Left ventricle myocardium superior (tissue), 1 donor: ENCODE measurements around the gene PEAK1. TPM values are rescaled to one million over a fixed set of nuclear protein-coding genes. Genes with fewer than 3 reads are reported as not detected.
A peak's percentile ranks its signal among the peaks of the same experiment; 100 is the strongest.

Experiments
- ATAC-seq: fragments of 200-7000 bp; cut with Tn5 transposase; one replicate; pipeline ENCODE4 v1.9.1; 2020; ENCODE audit warnings: mild to moderate bottlenecking, moderate library complexity
- DNase-seq: peaks from one replicate; pipeline ENCODE4 v3.0.0-alpha.2; 2020
- intact Hi-C: fragments of 100-400 bp; cut with micrococcal nuclease; formaldehyde crosslinking; loops from one replicate; pipeline ENCODE4 v1.11.0; 2022
- total RNA-seq: library from RNA; stranded (reverse); fragmentation: NEBNext Ultra II Directional; extraction: Animal tissue kit (Norgen Biotek cat#: 25700); gene quantifications from one replicate; pipeline ENCODE4 v1.2.1, GENCODE V29; 2021
- donor health status: DM: no; HTN: yes; CAD: no; lungs with severe emphysema.

PEAK1 gene
- total RNA-seq, 1 donor from 2014 or later: 67.4 TPM

DNA sequence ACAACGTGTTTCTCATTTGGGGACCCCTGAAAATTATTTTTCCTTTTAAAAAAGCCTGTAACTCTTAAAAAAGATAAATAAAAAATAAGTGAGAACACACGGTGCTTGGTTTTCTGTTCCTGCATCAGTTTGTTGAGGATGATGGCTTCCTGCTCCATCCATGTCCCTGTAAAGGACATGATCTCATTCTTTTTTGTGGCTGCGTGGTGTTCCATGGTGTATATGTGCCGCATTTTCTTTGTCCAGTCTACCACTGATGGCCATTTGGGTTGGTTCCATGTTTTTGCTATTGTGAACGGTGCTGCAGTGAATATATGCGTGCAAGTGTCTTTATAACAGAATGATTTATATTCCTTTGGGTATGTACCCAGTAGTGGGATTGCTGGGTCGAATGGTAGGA, 351.3 kb downstream of the PEAK1 start:
- intact Hi-C loops: no loop called here
- ATAC-seq (no peak), DNase-seq (no peak)

DNA sequence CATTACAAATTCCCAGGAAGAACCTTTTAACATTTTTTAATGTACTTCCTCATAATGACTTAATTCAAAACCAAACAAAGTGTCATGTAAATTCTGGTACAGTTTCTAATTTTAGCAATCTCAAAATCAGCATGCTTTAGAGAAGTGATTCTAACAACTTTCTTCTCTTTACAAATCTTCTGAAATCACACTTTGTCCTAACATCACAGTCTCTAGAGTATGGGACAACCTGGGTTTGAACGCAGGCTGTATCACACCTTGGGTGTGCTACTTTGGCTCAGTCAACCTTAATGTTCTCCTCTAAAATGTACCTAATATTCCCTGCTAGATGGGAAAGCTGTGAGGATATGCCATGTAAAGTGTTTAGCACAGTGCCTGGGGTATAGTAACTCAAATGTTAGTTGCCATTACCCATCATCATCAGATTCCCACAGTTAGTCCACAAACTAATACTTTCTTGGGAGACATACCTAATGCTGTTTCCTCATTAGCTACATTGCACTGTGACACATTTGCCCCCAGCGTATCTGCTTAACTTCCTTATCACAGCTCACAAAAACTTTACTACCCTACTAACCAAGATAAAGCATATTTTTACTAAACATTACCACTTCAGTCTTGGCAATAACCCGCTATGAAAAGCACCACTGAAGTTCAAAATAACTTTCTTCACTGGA, 352.1 kb downstream of the PEAK1 start:
- no peak for DNase-seq
- intact Hi-C loops: no loop called here
- ATAC-seq: no peak

DNA sequence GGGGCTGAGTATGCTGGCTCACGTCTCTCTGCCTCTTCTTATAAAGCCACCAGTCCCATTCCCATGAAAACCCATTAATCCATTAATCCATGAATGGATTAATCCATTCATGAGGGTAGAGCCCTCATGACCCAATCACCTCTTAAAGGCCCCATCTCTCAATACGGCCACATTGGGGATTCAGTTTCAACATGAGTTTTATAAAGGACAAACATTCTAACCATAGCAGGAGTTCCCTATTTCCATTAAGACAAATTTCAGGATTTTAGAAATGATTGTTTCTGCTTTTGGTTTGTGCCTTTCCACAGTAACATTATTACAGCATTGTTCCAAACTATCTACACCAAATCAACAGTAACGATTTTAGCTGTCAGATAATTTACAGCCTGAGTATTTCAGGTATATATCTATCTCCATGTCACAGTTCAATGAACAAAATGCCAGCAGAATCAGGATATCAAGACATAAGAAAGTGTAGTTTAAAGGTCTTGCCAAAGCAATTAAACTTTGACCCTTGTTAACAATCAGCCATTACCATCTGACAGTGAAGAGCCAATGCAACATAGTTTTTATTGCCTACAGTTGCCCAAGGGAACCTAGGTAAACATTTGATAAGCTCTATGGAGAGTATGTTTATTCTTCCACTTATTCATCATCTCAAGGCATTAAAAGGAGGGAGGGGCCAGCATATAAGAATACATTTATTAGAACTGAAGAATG, 352.8 kb downstream of the PEAK1 start:
- intact Hi-C loops: no loop called here
- no peak for ATAC-seq
- DNase-seq: no peak

DNA sequence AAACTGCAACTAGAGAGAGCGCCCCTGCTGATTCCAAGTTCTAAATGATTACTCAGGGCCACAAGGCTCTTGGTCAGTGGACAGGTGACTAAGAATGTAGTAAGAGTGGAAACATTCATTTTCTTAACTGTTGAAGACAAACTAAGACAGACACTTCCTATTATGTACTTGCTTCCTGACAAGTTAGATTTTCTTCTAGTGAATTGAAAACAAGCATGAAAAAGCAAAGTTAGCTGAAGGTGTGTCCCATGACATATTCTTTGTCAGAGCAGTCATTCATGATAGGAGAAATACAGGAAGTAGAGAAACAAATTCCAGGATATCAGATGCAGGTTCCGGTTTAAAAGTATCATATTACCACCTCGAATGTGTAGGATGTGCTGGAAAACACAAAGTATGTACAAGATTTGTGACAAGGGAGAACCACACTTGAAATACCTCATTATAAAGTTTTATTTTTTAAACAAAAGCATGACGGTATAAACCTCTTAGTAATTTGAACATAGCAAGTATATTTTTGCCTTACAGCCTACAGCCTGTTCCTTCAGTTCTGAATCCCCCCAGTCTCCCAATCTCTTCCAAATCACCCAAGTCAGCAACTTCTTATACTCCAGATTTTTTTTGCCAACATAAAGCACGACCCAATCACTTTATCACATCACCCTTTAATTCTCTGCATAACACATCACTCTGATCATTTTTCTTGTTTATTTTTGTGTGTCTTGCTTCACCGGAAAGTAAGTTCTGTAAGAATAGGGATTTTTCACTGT, 355.2 kb downstream of the PEAK1 start:
- ATAC-seq (no peak), DNase-seq (no peak)
- intact Hi-C loops: no loop called here

DNA sequence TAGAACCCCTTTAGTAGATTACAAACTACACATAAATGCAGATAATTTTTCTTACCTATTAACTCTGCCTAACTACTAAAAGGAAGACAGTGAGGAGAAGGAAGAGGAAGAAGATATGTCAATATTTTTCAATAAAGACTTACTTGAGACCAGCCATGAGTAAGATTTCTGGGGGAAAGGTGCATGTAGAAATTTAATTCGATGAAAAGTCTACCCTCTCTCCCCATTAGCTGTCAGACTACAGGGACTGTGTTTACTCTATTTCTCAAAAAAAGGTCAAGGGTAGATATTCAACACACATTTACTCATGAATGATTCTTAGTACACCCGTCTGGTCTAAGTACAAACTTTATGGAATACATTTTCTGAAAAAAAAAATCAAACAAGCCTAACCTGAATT, 355.8 kb downstream of the PEAK1 start:
- no peak for ATAC-seq
- DNase-seq: no peak
- intact Hi-C loops: no loop called here

DNA sequence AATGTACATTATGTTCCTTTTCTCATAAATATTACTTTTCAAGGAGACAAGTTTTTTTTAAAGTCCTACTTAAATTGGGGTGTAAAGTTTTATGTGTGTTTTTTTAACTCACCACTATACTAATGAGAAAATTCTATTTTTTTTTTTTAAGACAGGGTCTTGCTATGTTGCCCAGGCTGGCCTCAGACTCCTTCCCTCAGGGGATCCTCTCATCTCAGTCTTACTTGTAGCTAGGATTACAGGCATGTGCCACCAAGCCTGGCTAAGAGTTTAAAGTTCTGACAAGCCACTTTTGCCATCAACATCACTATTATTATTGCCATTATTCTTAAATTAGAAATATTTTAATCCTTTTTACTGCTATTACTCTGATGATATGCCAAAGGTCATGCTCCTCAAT, 356.7 kb downstream of the PEAK1 start:
- intact Hi-C loops: no loop called here
- no peak for ATAC-seq
- DNase-seq: no peak

DNA sequence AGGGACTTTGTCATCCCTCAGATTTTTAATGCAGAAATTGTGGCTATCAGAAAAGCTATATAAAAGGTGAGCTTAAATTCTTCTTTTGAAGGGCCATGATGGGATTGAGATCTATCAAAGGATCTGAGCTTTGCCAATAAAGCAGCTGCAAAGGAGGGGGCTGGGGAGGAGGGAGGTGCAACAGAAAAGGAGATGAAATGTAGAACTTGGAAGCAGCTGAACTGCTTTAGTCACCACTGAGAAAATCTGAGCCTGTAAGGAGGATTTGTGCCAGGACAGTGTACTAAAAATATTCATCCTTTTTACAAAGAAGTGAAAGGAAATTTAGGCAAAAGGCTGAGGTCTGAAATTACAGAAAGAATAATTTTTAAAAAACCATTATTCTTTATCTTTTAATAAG, 359.4 kb downstream of the PEAK1 start:
- ATAC-seq (peak; percentile 90), DNase-seq (no peak)
- intact Hi-C loops: no loop called here

DNA sequence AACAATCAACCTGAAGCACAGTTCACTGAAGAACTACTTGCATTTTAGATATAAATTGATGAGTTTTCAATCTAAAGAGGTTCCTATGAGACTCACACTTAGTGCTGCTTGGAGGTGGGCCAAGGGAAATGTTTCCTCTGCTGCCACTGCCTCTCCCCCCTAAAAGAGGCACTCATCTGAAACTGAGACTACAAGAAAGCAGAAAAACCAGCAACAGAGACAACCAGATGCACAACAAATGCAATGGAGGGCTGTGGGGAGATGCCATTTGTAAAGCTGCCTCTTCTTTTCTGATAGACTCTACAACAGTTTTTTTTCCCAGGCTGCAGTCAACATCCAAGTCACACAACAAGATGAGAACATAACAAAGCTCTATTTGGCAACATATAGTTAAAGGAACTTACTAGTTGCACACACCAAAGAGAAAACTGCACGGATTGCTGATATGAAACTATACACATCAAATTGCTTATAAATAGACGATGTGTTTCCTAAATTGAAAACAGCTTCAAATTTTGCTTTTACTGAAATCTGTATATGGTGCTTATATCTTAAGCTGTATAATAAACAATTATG, 360.0 kb downstream of the PEAK1 start:
- ATAC-seq (peak; percentile 44), DNase-seq (no peak)
- intact Hi-C loops: no loop called here

DNA sequence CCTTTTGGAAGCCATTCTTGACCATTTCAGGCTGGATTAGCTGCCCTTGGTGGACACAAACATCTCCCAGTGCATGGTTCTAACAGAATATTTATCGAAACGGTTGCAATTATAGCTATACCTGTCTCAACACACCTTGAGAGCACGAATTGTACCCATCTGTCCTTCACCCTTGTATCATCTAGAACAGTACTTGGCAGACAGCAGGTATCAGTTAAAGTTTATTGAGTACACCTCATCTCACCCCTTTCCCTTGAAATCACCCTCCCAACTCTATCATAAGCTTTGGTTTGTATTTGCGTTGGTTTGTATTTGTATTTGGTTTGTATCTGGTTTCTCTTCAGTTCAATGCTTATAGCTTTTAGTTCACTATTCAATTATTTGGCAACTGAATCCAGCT, 361.4 kb downstream of the PEAK1 start:
- intact Hi-C loops: no loop called here
- no peak for DNase-seq
- no peak for ATAC-seq

DNA sequence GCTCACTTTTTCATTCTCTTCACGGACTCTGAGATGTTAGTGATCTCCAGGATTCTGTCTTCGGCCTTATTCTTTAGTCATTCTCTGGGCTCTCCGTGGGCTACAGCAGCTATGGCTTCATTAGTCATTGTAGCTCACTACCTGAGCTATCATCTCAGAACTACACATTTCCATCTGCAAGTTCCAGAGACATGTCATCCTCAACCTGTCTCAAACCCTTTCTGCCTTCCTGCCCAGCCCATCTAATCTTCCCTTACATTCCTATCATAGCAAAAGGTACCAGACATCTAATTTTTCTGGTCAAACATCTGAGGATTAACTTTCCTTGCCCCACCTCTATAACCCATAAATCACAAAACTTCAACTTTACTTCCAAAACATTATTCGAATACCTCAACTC, 362.2 kb downstream of the PEAK1 start:
- intact Hi-C loops: no loop called here
- ATAC-seq (no peak), DNase-seq (no peak)

DNA sequence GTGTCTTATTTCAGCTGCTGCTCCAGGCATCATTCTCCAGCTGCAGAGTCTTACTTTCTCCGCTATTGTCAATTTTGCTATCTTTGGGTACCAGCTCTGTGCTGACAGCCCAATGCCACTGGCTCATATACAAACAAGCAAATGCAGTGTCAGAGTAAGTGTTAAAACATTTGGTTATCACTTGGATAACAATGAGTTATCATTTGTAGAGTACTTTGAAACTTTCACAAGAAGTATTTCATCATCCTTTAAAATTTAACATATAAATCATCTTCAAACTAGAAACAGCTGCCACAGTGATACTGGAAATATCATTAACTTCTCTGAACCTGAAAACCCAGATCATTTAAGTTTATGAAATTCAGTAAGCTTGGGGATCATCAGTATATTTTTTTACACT, 362.8 kb downstream of the PEAK1 start:
- DNase-seq (no peak), ATAC-seq (no peak)
- intact Hi-C loops: no loop called here

DNA sequence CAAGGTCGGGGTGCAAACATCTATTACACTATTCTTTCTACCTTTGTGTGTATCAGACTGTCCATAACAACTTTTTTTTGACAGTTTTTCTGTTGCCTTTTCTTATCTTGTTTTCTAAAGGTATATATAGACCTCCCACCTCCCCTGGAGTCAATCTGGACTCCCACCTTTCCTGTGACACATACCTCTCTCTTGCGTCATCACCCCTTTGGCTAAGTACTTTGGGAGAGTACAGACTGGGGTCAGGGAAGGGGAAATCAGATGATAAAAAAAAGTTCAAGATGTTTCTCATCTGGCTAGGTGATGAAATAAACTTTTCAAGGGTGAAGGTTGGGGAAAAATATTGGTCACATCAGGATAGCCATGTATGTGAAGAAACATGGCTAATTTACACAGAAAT, 366.2 kb downstream of the PEAK1 start:
- no peak for ATAC-seq

DNA sequence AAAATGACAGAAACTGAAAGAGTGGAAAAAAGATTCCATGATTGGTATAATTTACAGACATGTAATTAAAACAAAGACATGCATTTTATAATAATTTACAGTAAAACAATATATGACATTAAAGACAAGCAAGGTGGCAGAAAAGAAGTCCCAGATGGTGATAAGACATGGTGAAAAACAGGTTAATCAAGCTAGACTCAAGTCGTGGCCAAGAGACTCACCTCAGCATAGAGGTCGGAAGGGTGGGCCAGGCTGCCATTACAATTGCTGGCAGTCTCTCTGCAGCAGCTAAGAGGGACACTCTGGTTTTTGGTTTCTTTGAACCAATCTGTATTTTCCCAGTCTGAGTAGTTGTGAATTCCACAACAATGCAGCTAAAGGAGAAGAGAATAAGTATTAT, 367.3 kb downstream of the PEAK1 start:
- no peak for DNase-seq

More for the DNA sequence above, 366.2 kb downstream of the PEAK1 start:
- no peak for DNase-seq
- intact Hi-C loops: no loop called here

More for the DNA sequence above, 367.3 kb downstream of the PEAK1 start:
- ATAC-seq: no peak
- intact Hi-C loops: no loop called here

Other genes starting within 250 kb of the PEAK1 start
- gene HMG20A, start 784 bp upstream of the PEAK1 start, total RNA-seq: 32.0 TPM
- gene LINGO1, start 212.8 kb upstream of the PEAK1 start, total RNA-seq: 1.7 TPM